ENCODE results near the gene DHRSX.

DNA sequence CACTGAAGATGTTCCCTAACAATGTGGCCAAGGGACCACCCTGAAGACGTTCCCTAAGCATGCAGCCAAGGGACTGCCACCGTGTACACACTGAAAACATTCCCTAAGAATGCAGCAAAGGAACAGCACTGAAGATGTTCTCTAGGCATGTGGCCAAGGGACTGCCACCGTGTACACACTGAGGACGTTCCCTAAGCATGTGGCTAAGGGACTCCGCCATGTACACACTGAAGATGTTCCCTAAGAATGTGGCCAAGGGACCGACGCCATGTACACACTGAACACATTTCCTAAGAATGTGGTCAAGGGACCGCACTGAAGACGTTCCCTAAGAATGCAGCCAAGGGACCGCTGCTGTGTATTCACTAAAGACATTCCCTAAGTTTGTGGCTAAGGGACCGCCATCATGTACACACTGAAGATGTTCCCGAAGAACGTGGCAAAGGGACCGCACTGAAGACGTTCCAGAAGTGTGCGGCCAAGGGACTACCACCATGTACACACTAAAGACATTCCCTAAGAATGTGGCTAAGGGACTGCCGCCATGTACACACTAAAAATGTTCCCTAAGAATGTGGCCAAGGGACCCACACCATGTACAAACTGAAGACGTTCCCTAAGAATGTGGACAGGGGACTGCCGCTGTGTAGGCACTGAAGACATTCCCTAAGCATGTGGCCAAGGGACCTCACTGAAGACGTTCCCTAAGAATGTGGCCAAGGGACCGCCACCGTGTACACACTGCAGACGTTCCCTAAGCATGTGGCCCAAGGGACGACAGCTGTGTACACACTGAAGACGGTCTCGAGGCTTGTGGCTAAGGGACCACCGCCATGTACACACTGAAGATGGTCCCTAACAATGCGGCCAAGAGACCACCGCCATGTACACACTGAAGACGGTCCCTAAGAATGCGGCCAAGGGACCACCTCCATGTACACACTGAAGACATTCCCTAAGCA, 54.8 kb downstream of the DHRSX start:
- TF ChIP-seq RAD21 (IDR thresholded peaks at IDR 0.05 in 1 of 2, conservative IDR thresholded peaks at IDR 0.05 in 1 of 2; ENCODE audit: low read depth in 2 of 2, low read length in 2 of 2) (no peak), POLR2A (IDR thresholded peaks at IDR 0.05; ENCODE audit: control extremely low read depth in 1 of 2, low read depth in 2 of 2, low read length in 2 of 2) (no peak), PHF8 (conservative IDR thresholded peaks at IDR 0.05; ENCODE audit: low read depth, low read length) (no peak), CREB1 (IDR thresholded peaks at IDR 0.05) (no peak)
- TF ChIP-seq, protein P1, sequence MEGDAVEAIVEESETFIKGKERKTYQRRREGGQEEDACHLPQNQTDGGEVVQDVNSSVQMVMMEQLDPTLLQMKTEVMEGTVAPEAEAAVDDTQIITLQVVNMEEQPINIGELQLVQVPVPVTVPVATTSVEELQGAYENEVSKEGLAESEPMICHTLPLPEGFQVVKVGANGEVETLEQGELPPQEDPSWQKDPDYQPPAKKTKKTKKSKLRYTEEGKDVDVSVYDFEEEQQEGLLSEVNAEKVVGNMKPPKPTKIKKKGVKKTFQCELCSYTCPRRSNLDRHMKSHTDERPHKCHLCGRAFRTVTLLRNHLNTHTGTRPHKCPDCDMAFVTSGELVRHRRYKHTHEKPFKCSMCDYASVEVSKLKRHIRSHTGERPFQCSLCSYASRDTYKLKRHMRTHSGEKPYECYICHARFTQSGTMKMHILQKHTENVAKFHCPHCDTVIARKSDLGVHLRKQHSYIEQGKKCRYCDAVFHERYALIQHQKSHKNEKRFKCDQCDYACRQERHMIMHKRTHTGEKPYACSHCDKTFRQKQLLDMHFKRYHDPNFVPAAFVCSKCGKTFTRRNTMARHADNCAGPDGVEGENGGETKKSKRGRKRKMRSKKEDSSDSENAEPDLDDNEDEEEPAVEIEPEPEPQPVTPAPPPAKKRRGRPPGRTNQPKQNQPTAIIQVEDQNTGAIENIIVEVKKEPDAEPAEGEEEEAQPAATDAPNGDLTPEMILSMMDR (IDR thresholded peaks at IDR 0.05; ENCODE audit: control extremely low read depth in 1 of 3, insufficient read depth in 1 of 3, low read depth in 1 of 3, low read length in 3 of 3) = no peak
- TF ChIP-seq, protein P2, sequence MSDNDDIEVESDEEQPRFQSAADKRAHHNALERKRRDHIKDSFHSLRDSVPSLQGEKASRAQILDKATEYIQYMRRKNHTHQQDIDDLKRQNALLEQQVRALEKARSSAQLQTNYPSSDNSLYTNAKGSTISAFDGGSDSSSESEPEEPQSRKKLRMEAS (IDR thresholded peaks at IDR 0.05) = no peak
